ENCODE measurements around the gene CIB2. TPM values are rescaled to one million over a fixed set of nuclear protein-coding genes. Genes with fewer than 3 reads are reported as not detected.

Gene CIB2
- total and polyA plus RNA-seq, 2 donors (not counting 1 experiment from before 2014, with no cell fraction given), result 0.97 to 3.2 TPM

DNA sequence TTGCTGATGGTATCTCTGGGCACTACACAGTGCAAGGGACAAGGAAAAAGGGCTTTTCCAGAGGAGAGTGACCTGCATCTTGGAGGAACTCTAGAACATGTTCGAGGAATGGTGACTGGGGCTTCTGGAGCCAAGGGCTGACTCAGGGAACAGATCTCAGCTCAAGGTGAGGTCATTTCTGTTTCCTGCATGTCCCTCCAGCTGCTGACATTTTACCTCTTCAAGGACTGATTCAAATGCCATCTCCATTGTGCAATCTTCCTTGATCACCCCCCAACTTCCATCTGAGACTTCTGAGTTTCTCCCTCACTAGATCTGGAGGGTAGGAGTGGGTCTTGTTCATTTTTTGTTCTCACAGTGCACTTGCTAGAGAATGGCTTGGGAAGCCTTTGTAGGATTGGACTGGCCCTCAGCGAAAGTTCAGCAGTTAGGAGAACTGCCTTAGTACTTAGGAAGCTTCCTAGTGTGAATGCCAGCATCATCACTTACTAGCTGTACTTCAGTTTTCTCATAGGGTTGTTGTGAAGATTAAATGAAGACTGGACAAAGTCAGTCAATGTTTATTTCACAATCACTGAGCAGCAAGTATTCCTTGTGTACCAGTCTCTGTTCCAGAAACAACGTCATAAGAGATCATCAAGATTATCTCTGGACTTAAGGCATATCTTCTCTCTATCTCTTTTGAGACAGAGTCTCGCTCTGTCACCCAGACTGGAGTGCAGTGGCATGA, 15.3 kb upstream of the CIB2 start:
- H3K4me3 Mint-ChIP-seq, result peak overlapping the region; percentile 81

More for the DNA sequence above, 15.3 kb upstream of the CIB2 start:
- Mint-ChIP-seq H3K27me3 (no peaks in the 10 kb centered on the region), H3K4me1 (peaks cover 30% of the 10 kb centered on the region), H3K27ac (no peak overlapping the region), H3K9me3 (ENCODE audit: insufficient read depth) (no peaks in the 10 kb centered on the region)
- no peaks in the 10 kb centered on the region for H3K36me3 ChIP-seq (replicated peaks in 1 of 2; ENCODE audit: control extremely low read depth in 1 of 2, control insufficient read depth in 1 of 2, extremely low read depth in 1 of 2, insufficient read depth in 2 of 2, low read length in 1 of 2)
- DNase-seq, result no peak
- ChIA-PET CTCF (interaction anchor here (1.7 to 5.7 kb wide), 3 partner anchors 15 to 48 kb away, joined by 5 to 38 read pairs (median 13); partner anchors contain the start of gene CIB2), POLR2A (no interaction called here)
- H4K20me1 ChIP-seq (ENCODE audit: control insufficient read depth, insufficient read depth, low read length, poor library complexity, severe bottlenecking), result no peaks in the 10 kb centered on the region
- H3K9me3 ChIP-seq (ENCODE audit: control extremely low read depth in 1 of 3, control insufficient read depth in 2 of 3, insufficient read depth in 1 of 3, low read length in 2 of 3), result no peaks in the 10 kb centered on the region
- H3K79me2 ChIP-seq (ENCODE audit: control insufficient read depth, insufficient read depth, low read length), result peaks cover 40% of the 10 kb centered on the region
- peaks cover 20 to 25% of the 10 kb centered on the region in 2 donors for H3K4me1 ChIP-seq (ENCODE audit: control insufficient read depth in 2 of 2, insufficient read depth in 2 of 2, low read length in 2 of 2)
- ATAC-seq (ENCODE audit: low read depth), result no peak
- no peak for TF ChIP-seq EZH2 (IDR thresholded peaks at IDR 0.05; ENCODE audit: borderline replicate concordance, insufficient read depth, low read depth, low read length, poor library complexity, severe bottlenecking)
- TF ChIP-seq CTCF (IDR thresholded peaks at IDR 0.05), result no peak
- H3K27me3 ChIP-seq (replicated peaks in 1 of 4; ENCODE audit: control extremely low read depth in 1 of 4, control insufficient read depth in 3 of 4, insufficient read depth in 4 of 4, low read length in 3 of 4), result no peaks in the 10 kb centered on the region
- H3K4me3 ChIP-seq (ENCODE audit: control extremely low read depth in 1 of 5, extremely low read depth in 1 of 5, insufficient read depth in 1 of 5, low read depth in 2 of 5, low read length in 4 of 5), result no peak overlapping the region
- 97% methylated on average over 3 of the region's 4 CpGs for WGBS (ENCODE audit: insufficient coverage)
- no peak overlapping the region for H3K9ac ChIP-seq (ENCODE audit: low read length)
- H2AFZ ChIP-seq (ENCODE audit: insufficient read depth, low read depth, low read length, poor library complexity, severe bottlenecking), result no peak overlapping the region
- intact Hi-C loops (cut with micrococcal nuclease), result no loop called here
- no peak overlapping the region for H3K27ac ChIP-seq (ENCODE audit: low read length in 2 of 2)
- no peak overlapping the region for H3K4me2 ChIP-seq (replicated peaks; ENCODE audit: low read depth, low read length, poor library complexity, severe bottlenecking)
